GM18870 (cell line): ENCODE measurements around the gene FRMD4A.

Experiments
- ATAC-seq: cut with Tn5 transposase; IDR thresholded peaks from one replicate; pipeline ENCODE4 v1.9.1; 2021; ENCODE audit warnings: moderate library complexity; ENCODE audit not compliant: unreplicated experiment

Gene FRMD4A

DNA sequence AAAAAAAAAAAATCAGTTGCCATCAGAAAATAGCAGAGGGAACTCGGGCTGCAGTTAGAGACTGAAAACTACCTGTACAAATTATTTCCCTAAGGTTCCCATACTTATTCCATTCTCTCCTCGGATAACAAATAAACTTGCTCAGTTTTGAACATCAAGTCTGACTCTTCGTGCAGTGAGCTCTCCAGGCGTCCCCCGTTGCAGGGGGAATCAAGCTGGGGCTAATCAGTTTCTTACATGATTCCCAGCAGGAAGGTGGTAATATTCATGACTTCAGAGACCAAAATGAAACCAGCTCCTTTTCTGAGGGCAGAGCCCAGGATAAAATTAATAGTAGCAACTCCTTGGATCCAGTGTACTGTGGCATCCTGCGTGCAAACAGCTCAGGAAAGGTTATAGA, 135.3 kb downstream of the FRMD4A start:
- ATAC-seq: no peak

DNA sequence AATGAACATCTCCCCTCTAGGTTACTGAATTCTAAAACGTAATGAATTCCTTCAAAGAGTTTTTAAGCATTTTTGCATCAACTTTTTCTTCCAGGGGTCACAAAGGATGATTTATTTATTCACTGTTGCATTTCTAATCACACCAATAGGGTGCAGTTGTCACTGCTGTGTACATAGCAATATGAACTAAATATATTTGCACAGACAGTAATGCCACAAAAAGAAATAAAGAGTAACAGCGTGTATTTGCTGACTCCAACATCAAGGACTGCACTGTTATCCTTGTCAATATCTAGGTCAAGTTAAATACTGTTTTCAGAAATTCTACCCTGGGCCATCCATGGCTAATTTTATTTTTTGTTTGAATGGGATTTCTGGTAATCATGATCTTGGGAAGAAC, 138.0 kb downstream of the FRMD4A start:
- ATAC-seq: no peak

DNA sequence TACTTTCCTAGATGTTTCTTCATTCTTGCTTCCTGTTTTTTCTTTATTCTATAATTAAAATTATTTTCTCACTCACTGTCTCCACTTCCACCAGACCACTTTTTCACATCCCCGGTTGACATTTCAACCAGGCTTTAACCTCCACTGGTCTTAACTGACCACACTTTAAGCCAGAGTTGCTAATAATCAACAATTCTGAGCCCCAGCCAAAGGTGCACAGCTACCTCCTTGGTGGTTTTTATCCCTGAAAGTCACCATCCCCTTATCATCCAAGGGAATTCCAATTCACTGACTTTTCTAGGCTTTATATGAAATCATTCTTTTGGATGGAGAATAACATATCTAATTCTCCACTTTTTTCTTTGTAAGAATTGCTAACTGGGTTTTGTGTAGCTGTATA, 138.9 kb downstream of the FRMD4A start:
- ATAC-seq: no peak

DNA sequence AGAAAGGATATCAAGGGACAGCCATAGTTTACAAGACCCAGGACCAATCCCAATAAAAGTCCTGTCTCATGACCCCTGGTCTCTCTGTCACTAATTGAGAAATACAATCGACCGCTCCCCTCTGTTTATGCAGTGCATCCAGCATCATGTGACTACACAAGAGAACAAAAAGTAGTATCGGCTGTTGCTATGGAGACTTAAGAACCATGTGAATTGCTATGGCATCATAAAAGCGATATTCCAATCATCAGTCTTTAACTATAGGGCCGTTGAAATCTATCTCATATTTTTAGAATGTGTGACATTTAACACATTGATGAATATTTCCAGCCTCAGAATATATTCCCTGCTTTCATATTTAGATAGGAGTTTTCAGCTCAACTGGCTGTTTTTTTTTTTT, 139.3 kb downstream of the FRMD4A start:
- no peak for ATAC-seq

DNA sequence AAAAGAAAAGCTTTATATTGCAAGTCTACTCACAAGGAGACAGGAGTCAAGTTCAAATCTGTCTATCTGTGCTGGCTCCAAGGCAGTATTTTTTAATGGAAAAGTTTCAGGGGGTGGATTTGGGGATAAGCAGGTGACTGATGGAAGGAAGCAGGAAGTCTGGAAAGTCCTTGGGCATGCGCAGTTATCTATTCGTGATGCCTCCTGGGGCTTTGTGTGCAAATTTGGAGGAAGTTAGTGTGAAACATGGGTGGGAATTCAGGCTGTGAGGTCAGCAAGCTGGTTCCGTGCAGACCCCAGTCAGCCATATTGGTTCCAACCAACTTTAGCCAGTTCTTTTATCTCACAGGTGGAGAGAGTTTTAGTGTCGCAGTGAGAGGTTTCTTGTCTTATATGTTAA, 140.0 kb downstream of the FRMD4A start:
- no peak for ATAC-seq

DNA sequence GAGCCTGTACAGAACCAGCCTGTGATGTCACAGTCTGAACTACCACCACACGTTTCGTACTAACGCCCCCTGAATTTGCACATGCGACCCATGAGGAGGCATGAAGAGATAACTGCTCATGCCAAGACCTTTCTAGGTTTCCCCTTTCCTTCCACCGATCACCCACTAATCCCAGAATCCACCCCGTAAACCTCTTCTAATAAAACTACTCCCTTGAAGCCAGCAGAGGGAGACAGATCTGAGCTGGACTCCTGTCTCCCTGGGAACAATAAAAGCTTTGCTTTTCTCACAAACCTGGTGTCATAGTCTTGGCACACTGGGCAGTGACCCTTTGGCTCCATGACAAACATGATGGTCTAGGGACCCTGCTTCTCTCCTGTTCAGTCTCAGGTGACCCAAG, 144.5 kb downstream of the FRMD4A start:
- ATAC-seq: no peak

DNA sequence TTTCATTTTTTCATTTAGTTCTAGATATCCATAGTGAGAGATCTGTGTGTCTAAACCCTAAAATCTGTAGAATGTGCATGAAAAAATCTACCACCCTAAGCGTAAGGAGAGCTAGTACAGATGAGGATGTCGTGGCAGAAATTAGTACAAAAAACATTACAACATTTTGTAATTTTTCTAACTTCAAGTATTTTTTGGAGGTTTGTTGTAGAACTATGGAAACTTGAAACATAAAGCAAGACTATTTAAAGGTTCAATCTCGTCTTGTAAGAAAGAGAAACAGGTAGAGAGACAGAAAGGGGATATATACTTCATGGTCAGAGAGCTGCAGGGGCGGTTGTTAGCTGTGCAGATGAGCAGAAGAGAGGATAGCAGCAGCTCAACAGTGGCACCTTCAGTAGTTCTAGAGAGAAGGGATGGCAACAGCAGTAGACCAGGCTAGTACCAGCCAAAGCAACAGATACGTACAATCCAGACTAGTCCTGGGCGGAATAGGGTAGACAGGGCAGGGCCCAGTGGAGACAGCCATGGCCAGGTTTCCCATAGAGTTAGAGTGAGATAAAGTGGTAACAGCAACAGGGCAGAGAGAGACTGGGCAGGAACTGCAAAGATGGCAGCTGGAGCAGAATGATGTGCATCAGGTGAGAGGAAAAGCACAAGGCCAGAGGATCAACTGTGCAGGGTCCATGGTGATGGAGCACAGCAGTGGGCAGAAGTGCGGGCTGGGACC, 145.2 kb downstream of the FRMD4A start:
- ATAC-seq: peak; percentile 91

DNA sequence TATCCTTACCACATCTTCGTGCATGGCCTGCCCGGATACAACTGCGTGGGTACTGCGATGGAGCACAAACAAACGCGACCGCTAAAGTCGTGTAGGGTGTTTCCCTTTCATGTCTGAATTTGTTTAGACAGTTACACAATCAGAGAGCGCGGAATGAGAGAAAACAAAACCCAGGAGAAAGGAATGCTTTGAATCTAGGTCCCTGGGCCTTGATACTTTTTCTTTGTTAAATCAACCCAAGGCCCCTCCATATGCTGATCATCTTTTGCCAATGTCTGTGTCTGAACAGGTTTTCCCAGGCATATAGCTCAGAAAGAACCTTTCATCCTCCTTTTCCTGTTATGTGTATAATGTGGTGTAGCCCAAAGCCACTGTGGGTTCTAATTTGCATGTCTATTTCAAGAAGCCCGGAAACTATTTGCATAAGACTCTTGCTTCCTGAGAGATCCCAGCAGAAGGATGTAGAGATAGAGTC, 145.8 kb downstream of the FRMD4A start:
- ATAC-seq: peak; percentile 52

DNA sequence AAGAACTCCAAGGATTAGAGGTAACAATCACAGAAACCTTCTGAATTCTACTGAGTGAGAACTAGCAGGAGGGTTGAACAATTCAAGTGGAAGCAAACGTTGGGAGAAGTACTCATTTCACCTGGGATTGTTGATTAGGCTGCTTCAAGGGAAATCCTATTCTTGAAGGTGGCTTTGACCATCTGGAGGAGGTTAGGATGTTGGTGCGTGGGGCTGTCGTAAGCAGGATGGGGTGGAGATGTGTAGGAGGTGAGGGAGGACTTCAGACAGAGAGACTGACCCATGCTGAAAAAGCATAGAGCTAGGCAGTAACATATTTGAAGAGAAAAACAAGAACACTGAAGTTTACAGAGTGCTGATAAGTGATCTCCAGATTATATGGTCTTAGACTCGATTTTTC, 147.9 kb downstream of the FRMD4A start:
- no peak for ATAC-seq

DNA sequence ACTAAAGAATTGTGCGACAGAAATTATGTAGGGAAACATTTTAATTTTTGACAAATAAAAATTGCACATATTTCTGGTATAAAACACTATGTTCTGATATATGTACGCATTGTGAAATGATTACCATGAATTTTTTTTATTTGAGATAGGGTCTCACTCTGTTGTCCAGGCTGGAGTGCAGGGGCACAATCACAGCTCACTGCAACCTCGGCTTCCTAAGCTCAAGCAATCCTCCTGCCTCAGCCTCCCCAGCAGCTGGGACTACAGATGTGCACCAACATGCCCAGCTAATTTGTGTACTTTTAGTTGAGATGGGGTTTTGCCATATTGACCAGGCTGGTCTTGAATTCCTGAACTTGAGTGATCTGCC, 149.2 kb downstream of the FRMD4A start:
- ATAC-seq: no peak

DNA sequence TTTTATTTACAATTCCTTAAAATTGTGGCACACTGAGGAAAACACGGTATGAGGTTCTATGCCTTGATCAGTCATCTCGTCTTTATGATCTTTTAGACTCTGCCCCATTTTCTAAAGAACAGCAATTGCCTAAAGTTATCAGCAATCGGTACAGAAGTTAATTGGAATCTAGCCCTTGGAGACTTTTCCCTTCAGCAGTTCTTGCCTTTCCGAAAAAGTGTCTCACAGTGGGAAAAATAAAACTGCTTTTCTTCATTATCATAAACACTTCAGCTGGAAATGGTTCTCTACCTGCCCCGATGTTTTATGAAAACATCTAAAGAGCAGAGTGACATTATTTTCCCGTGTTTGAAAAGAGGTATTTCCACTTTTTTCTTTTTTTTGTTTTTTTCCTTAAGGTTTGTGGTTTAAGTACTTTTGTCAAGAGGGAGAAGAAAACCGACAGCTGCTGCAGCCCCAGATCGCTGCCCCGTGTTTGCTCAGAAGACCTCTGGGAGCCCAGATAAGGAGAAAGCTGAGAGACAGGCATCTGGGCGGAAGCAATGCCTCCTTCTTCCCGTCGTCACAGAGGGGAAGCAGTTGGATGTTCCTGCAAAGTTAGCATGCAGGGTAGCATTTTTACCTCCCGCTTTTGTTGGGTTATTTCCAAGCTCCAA, 149.7 kb downstream of the FRMD4A start:
- ATAC-seq: no peak

DNA sequence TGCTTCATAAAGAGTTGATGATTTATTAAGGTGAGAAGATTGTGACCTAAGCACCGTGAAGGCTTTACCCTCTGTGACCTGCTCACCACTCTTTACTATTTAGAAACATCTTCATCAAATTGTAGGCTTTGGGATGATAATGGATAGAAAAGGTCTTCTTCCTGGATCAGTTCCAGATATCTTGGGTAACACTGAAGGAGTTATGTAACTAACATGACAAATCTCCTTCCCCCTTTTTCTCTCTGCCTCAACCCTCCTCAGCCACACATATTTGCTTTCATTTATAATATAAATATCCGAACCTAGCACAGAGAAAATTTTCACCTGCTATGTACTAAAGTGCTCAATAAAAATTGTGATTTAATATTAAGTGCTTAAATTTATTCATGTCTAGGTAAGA, 151.5 kb downstream of the FRMD4A start:
- no peak for ATAC-seq

DNA sequence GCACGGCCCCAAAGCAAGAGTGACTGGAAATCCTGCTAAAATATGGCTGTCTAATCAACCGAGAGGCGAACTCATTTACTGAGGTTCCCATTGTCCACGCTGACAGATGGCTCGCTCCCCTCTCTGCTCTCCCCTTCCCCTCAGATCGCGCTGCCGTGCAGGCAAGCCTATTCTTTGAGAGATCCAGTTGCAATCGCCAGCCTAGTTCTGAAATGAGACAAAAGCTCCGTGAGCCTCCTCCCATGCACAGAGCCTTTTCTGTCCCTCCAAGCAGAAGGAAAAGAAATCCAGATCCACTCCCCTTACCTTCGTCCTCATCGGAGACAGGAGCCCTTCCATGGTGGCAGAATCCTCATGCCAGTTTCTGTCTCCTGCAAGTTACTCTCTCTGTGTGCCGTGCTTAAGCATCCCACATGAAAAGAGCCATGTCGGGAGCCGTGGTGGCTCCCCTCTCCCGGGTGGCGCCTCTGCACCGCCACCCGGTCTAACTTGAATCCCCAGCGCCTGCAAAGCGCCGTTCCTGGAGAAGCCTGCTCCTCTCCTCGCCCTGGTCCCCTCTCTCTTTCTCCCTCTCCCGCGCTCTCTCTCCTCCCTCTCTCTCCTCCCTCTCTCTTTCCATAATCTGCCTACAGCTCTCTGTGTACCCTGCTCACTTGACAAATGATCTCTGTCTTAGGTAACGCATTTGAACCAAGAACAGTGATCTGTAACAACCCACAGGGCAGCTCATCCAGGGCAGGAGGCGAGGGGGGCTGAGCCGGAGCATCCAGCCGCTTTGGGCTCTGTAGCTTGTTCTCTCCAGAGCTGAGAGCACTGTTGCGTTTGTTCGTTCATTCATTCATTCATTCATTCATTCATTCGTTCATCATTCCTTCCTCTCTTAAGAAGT, 156.8 kb downstream of the FRMD4A start:
- no peak for ATAC-seq

DNA sequence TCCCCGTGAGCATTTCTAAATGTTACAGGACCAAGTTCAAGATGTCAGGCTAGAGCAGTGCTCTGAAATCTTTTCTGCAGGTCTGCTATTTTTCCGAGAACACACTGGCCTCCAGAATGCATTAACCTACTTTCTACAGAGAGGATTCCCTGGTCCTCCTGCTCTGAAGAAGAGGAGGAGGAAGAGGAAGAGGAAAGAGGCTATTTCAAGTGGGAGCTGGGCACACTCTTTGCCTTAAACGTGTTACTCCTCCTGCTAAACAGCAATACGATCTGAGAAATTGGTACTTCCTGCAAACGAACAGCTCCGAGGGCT, 157.4 kb downstream of the FRMD4A start:
- no peak for ATAC-seq

DNA sequence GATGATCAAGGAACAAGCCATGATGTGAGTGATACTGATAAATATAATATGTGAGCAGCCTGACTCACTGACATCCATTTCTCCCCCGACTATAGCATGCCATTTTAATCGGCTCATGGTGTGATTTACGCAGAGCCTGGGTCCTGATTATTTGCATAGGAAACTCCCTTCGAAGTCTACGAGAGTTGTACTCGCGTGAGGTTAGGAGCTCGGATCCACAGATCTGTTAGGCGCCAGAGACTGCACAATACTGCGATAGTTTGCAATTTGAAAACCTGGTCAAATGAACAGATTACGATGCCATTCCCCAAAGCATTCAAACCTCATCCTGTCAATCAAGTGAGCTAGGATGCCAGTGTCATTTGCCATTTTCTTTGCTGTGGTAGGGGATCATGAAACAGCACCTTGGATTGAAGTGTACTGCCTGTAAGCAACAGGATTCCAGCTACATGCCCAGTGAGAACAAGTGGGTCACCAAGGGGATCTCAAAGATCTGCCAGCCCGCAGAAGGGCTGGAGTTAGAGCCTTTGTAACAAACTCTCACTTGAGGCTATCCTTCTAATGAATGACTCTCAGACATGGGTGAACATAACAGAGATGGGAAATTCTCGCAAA, 158.3 kb downstream of the FRMD4A start:
- ATAC-seq: no peak

DNA sequence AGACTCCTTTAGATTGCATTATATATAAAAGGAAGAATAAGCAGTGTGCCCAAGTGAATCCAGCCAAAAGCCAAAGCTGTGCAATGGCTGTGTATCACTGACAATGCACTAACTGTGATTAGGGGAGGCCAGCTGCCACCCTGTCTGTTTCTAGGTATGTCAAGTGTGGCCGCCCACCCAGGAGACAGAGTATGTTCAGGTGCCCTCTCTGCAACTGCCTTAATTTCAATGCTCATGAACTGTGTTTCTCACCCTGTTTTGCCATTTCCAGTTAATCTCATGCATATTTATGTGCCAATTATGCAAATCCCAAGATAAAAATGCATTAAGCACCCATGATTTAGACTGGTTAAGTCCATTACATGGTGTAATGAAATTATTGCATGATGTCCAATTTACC, 159.4 kb downstream of the FRMD4A start:
- no peak for ATAC-seq

DNA sequence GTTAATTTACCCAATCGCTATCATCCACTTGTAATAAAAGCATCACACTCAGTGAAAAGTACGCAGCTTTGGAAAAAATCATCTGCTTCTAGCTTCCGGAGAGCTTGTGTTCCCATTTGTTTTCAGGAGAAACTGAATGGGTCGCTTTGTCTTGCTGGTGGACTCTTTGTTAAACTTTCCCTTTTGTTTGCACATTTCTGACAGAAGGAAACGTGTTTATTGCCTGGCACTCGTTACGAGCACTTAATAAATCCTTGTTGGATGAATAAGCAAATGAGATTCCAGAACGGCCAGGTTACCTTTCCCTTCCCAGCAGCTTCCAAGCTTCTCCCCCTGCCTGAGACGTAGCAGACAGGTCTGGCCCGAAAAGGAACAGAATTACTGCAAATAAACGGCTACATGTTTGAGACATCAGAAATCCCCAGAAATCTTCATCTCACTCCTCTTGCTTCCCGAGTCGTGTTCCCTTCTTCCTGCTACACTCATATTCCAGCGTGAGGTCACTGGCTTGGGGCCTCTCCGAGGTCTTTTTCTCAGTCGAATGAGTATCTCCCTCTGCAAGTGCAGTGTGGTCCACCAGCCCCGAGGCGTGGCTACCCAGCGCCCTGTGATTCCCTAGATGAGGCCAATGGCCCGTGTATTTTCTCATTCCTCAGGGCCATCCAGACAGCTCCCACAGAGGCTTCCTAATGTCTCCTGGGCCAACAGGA, 167.2 kb downstream of the FRMD4A start:
- no peak for ATAC-seq

DNA sequence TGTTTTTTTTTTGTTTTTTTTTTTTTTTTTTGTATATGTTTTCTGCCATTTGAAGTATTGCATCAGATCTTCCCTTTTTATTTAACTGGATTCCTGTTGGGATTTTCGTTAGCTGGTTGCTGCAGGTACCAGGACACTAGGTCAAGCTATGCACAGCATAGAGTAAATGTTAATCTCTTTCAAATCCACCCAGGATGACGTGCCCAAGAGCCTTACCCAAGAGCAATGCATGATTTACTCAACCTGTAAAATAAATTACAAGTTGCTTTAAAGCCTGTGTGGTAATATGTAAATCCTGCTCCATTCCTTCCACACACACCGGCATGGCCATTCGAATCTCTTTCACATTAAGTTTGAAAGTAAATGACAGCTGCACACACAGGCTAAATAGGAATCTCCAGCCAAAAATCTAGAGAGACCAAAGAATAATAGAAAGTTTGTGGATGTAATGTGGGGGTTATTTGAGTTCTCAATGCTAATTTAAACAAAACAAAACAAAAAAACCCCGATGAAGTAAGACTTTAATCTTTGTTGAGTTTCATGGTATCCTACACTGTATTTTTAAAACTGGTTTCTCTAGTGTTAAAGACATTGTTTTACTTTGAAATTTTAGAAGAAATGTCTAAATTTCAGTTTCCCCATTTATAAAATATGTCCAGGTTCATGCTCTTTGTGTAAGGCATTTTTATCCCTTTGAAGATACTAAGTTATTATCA, 167.9 kb downstream of the FRMD4A start:
- no peak for ATAC-seq

DNA sequence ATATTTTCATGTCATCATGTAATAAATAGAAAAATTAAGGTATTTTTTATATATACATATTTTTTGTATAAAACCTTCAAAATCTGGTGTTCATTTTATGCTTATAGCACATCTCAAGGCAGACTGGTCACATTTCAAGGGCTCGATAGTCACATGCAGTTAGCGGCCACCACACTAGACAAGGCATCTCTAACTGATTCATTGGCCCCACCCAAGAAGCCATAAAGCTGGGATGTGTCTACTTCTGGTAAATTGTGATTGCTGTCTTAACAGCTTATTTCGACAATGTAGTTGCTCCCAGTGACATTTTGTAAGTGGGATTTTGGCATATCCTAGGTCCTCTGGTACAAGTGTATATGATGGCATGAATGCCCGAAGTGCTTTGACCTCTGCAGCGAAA, 168.7 kb downstream of the FRMD4A start:
- ATAC-seq: no peak

DNA sequence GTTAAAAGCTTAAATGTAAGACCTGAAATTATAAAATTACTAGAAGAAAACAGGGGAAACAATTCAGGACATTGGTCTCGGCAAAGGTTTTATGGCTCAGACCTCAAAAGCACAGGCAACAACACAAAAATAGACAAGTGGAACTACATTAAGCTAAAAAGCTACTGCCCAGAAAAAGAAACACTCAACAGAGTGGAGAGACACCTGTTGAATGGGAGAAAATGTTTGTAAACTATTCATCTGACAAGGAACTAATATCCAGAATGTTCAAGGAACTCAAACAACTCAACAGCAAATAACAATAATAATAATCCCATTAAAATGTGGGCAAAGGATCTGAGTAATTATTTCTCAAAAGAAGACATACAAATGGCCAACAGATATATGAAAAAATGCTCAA, 170.4 kb downstream of the FRMD4A start:
- ATAC-seq: no peak
